ENCODE data around the gene EXOC4.

- TF ChIP-seq, protein P1, sequence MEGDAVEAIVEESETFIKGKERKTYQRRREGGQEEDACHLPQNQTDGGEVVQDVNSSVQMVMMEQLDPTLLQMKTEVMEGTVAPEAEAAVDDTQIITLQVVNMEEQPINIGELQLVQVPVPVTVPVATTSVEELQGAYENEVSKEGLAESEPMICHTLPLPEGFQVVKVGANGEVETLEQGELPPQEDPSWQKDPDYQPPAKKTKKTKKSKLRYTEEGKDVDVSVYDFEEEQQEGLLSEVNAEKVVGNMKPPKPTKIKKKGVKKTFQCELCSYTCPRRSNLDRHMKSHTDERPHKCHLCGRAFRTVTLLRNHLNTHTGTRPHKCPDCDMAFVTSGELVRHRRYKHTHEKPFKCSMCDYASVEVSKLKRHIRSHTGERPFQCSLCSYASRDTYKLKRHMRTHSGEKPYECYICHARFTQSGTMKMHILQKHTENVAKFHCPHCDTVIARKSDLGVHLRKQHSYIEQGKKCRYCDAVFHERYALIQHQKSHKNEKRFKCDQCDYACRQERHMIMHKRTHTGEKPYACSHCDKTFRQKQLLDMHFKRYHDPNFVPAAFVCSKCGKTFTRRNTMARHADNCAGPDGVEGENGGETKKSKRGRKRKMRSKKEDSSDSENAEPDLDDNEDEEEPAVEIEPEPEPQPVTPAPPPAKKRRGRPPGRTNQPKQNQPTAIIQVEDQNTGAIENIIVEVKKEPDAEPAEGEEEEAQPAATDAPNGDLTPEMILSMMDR (IDR thresholded peaks at IDR 0.05; ENCODE audit: low read length), result no peak
- TF ChIP-seq EZH2 (IDR thresholded peaks at IDR 0.05; ENCODE audit: borderline replicate concordance, low read length), result no peak
Observed at GRCh38 chr7:133827707-133828623, 575.1 kb downstream of the EXOC4 start.

Data from OCI-LY1 (cell line).